Fibroblast of upper back skin (primary cell): Measurements from ENCODE around the gene HPD.
"Not testable (repeated sequence)": the region's sequence is repeated elsewhere in the genome, so short reads cannot be mapped to it uniquely, and the experiment has no call there.

Experiments used
- DNase-seq: peaks from one replicate; pipeline ENCODE4 v3.0.0-alpha.2; 2013

Gene HPD

GRCh38 chr12:121797937-121798786 is 60.5 kb downstream of the HPD start:
- DNase-seq, result no peak

GRCh38 chr12:121796855-121797751 is 61.6 kb downstream of the HPD start:
- no peak for DNase-seq

GRCh38 chr12:121795034-121795968 is 63.4 kb downstream of the HPD start:
- peak; percentile 80 for DNase-seq

- no peak for DNase-seq
Observed at GRCh38 chr12:121794534-121795033, 64.1 kb downstream of the HPD start.

GRCh38 chr12:121793838-121794533 is 64.7 kb downstream of the HPD start:
- DNase-seq, result peak; percentile 88

- DNase-seq, result no peak
Observed at GRCh38 chr12:121793440-121793837, 65.2 kb downstream of the HPD start, which contains the start of gene RHOF. Gene RHOF (minus strand): TSS chr12:121793688. CDS start chr12:121793633, 55 bp downstream.

GRCh38 chr12:121792607-121793439 is 65.8 kb downstream of the HPD start:
- DNase-seq, result no peak

GRCh38 chr12:121791671-121792551 is 66.7 kb downstream of the HPD start:
- no peak for DNase-seq

GRCh38 chr12:121790785-121791184 is 67.9 kb downstream of the HPD start:
- not testable (repeated sequence) for DNase-seq

- DNase-seq, result peak; percentile 46
Observed at GRCh38 chr12:121789800-121790728, 68.6 kb downstream of the HPD start.
